Adipocyte (in vitro differentiated cells): Measurements from ENCODE around the gene PRC1.
"Not testable (repeated sequence)": the region's sequence is repeated elsewhere in the genome, so short reads cannot be mapped to it uniquely, and the experiment has no call there.

ENCODE experiments used
- DNase-seq: peaks from one replicate; pipeline ENCODE4 v3.0.0-alpha.2; 2015; ENCODE audit warnings: low read depth
- H3K27me3 ChIP-seq: replicated peaks from 2 replicates; pipeline ENCODE4 v1.7.0; 2013; ENCODE audit warnings: mild to moderate bottlenecking, low read length, moderate library complexity; ENCODE audit not compliant: control insufficient read depth, insufficient read depth
- H3K36me3 ChIP-seq: 2 replicates; pipeline ENCODE4 v1.7.0; 2013; ENCODE audit warnings: low read length, mild to moderate bottlenecking, moderate library complexity; ENCODE audit not compliant: control insufficient read depth, insufficient read depth, severe bottlenecking
- H3K4me1 ChIP-seq: 2 replicates; pipeline ENCODE4 v1.7.0; 2013; ENCODE audit warnings: mild to moderate bottlenecking, low read length, moderate library complexity; ENCODE audit not compliant: control insufficient read depth, insufficient read depth
- H3K4me3 ChIP-seq: 2 replicates; pipeline ENCODE4 v1.7.0; 2013; ENCODE audit warnings: mild to moderate bottlenecking, low read length, moderate library complexity
- H3K9ac ChIP-seq: 2 replicates; pipeline ENCODE4 v1.7.0; 2013; ENCODE audit warnings: mild to moderate bottlenecking, low read length, moderate library complexity
- H3K9me3 ChIP-seq: 2 replicates; pipeline ENCODE4 v1.7.0; 2013; ENCODE audit warnings: mild to moderate bottlenecking, low read length, moderate library complexity; ENCODE audit not compliant: control insufficient read depth

The PRC1 gene

GRCh38 chr15:91021516-91022074, 27.3 kb upstream of the PRC1 start:
- Histone ChIP-seq H3K4me1 (peaks cover 16% of the 10 kb centered on the region), H3K36me3 (peaks cover 4% of the 10 kb centered on the region), H3K4me3 (peak overlapping the region; percentile 97), H3K27me3 (no peaks in the 10 kb centered on the region), H3K9me3 (no peaks in the 10 kb centered on the region), H3K9ac (peak overlapping the region; percentile 95)
- DNase-seq, result peak; percentile 41

DNA sequence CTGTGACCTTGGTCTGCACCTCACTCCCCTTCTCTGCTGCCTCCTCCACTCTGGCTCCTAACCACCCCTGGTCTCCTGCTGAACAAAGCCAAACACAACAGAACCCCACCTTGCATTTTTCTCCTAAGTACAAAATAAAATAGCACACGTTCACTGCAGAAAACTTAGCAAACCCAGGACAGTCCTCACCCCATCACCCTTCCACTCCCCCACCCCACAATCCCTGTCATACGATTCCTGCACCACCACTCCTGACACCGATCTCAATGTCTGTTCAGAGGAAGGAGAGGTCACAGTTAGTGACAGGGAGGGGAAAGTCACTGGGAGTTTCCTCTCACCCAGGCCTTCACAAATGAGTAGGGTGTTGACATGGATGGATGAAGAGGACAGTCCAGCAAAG, 23.8 kb upstream of the PRC1 start:
- Histone ChIP-seq H3K9ac (no peak overlapping the region), H3K36me3 (peaks cover 18% of the 10 kb centered on the region), H3K27me3 (no peaks in the 10 kb centered on the region), H3K4me3 (no peak overlapping the region), H3K9me3 (no peaks in the 10 kb centered on the region), H3K4me1 (peaks cover 16% of the 10 kb centered on the region)
- no peak for DNase-seq

- Histone ChIP-seq H3K4me3 (no peak overlapping the region), H3K9me3 (no peaks in the 10 kb centered on the region), H3K36me3 (peaks cover 22% of the 10 kb centered on the region), H3K9ac (no peak overlapping the region), H3K27me3 (no peaks in the 10 kb centered on the region), H3K4me1 (peaks cover 12% of the 10 kb centered on the region)
- DNase-seq, result no peak
Observed at GRCh38 chr15:91017716-91018115, 23.4 kb upstream of the PRC1 start.

DNA sequence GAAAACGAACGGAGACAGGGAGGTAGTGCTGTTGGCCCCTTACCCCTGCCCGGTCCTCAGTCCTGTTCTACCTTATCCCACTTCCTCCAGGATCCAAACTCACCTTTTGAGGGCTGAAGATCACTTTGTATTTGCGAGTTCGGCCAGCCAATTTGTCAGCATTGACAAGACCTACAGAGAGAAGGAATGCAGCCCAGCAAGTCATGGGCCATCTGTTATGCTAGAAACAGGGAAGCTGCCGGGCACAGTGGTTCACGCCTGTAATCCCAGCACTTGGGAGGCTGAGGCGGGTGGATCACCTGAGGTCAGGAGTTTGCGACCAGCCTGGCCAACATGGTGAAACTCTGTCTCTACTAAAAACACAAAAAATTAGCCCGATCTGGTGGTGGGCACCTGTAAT, 19.4 kb upstream of the PRC1 start:
- H3K27me3 ChIP-seq, H3K4me1 ChIP-seq, H3K4me3 ChIP-seq, H3K9ac ChIP-seq, DNase-seq, H3K9me3 ChIP-seq: not testable (repeated sequence)
- H3K36me3 ChIP-seq, result peaks cover 46% of the 10 kb centered on the region

DNA sequence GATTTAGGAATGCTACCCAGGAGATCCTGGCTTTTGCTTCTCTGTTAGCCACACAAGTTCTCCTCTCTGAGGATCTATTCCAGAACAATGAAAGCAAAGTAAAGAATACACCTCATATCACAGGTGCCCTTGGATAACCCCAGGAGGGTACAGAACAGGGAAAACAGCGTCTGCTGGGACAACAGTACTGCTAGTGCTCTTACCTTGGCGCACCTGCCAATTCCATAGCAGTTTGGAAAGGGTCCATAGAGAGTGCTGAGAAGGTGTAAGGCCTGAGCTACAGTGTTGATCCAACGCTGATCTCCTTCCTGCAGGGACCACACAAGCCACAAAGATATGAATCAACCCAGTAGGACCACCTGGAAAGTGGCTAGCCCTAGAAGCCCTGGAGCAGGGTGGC, 12.9 kb upstream of the PRC1 start:
- H3K9me3 ChIP-seq, result no peaks in the 10 kb centered on the region
- DNase-seq, result no peak
- H3K4me1 ChIP-seq, result no peaks in the 10 kb centered on the region
- peaks cover 78% of the 10 kb centered on the region for H3K36me3 ChIP-seq
- H3K27me3 ChIP-seq, result no peaks in the 10 kb centered on the region
- H3K9ac ChIP-seq, result no peak overlapping the region
- H3K4me3 ChIP-seq, result no peak overlapping the region

- no peak for DNase-seq
- Histone ChIP-seq H3K9me3 (no peaks in the 10 kb centered on the region), H3K4me3 (no peak overlapping the region), H3K9ac (no peak overlapping the region), H3K4me1 (no peaks in the 10 kb centered on the region), H3K36me3 (peaks cover 79% of the 10 kb centered on the region), H3K27me3 (no peaks in the 10 kb centered on the region)
Observed at GRCh38 chr15:91001209-91001608, 6.9 kb upstream of the PRC1 start.

DNA sequence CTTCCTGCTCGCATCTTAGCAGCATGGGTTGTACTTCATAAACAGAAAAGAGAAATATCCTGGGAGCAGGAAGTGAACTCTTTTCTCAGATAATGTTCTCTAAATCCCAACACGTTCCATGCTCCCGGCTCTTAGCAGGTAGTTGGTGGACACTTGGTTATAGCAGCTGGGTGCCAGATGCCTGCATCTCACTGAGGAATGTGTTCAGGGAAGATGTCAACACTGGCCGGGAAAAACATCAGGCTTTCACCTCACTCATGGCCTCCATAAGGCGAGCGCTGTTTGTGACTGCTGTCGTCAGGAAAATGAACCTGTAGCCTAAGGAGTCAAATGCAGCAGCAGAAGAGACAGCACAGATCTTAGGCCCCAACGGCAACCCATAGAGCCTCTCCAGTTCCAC, 4.4 kb upstream of the PRC1 start:
- H3K9me3 ChIP-seq, result no peaks in the 10 kb centered on the region
- no peaks in the 10 kb centered on the region for H3K27me3 ChIP-seq
- DNase-seq, result no peak
- no peak overlapping the region for H3K9ac ChIP-seq
- H3K4me1 ChIP-seq, result peaks cover 4% of the 10 kb centered on the region
- no peak overlapping the region for H3K4me3 ChIP-seq
- peaks cover 54% of the 10 kb centered on the region for H3K36me3 ChIP-seq

DNA sequence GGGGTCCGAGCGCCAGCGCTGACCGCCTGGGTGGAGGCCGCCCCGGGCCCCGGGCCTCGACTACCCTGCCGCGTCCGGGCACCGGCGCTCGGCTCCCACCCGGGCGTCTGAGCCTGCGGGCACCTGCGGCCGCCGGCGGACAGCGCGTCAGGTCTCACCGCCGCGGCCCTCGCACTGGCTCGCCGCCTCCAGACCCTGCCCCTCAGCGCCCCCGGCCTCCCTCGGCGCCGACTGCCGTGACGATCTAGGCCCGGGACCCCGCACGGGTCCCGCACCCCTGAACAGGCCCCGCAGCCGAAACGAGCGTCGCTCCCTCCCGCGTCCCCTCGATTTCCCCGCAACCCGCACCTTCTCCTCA, 297 bp downstream of the PRC1 start:
- peaks cover 14% of the 10 kb centered on the region for H3K36me3 ChIP-seq
- peak overlapping the region; percentile 84 for H3K9ac ChIP-seq
- peak overlapping the region; percentile 97 for H3K4me3 ChIP-seq
- peaks cover 4% of the 10 kb centered on the region for H3K4me1 ChIP-seq
- H3K27me3 ChIP-seq, result no peaks in the 10 kb centered on the region
- no peaks in the 10 kb centered on the region for H3K9me3 ChIP-seq
- peak; percentile 55 for DNase-seq

GRCh38 chr15:90991587-90992285, 2.6 kb downstream of the PRC1 start:
- Histone ChIP-seq H3K9me3 (no peaks in the 10 kb centered on the region), H3K4me1 (peaks cover 4% of the 10 kb centered on the region), H3K9ac (no peak overlapping the region), H3K27me3 (no peaks in the 10 kb centered on the region), H3K36me3 (no peaks in the 10 kb centered on the region), H3K4me3 (no peak overlapping the region)
- DNase-seq, result no peak

GRCh38 chr15:90990446-90990845, 3.9 kb downstream of the PRC1 start:
- Histone ChIP-seq H3K4me1 (peaks cover 4% of the 10 kb centered on the region), H3K4me3 (no peak overlapping the region), H3K36me3 (no peaks in the 10 kb centered on the region), H3K9me3 (no peaks in the 10 kb centered on the region), H3K9ac (no peak overlapping the region), H3K27me3 (no peaks in the 10 kb centered on the region)
- no peak for DNase-seq

DNA sequence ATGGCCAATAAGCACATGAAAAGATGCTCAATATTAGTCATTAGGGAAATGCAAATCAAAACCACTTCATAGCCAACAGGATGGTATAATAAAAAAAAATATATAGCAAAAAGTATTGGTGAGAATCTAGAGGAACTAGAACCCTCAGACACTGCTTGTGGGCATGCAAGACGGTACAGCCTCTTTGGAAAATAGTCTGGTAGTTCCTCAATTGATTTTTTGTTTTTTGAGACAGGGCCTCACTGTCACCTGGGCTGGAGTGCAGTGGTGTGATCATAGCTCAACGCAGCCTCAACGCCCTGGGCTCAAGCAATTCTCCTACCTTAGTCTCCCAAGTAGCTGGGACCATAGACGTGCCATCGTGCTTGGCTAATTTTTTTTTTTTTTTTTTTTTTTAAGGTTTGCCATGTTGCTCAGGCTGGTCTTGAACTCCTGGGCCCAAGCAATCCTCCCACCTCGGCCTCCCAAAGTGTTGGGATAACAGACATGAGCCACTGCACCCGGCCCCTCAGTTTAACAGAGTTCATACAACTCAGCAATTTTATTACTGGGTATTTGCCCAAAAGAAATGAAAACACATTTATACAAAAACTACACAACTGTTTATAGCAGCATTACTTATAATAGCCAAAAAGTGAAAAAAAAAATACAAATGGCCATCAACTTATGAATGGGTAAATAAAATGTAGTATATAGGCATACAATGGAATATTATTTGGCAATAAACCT, 5.1 kb downstream of the PRC1 start:
- Histone ChIP-seq H3K27me3 (no peaks in the 10 kb centered on the region), H3K4me1 (no peaks in the 10 kb centered on the region), H3K9ac (no peak overlapping the region), H3K9me3 (no peaks in the 10 kb centered on the region), H3K4me3 (no peak overlapping the region), H3K36me3 (no peaks in the 10 kb centered on the region)
- DNase-seq, result no peak
